ENCODE data around the gene LILRA6. TPM values are rescaled to one million over a fixed set of nuclear protein-coding genes. Genes with fewer than 3 reads are reported as not detected.
"Not testable (repeated sequence)": the region's sequence is repeated elsewhere in the genome, so short reads cannot be mapped to it uniquely, and the experiment has no call there.

LILRA6 gene
- total RNA-seq, 2 donors from 2014 or later: 0.23 TPM; not detected in 1

DNA sequence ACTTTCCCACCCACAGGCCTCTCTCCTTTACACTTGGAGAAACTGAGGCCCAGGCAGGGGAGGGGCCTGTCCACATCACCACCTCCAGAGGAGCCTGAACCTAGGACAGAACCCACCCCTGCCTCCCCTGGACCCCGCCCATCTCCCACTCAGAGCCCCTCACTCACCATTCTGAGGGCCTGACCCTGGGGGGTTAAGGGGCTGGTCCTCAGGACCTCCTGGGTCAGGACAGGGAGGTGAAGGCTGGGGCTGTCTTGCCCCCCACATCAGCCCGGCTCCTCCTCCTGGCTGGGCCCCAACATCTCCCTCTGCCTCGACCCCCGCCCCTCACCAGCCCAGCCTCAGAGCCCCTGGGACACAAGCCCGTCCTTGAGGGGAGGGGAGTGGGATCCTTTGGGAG lies 22.9 kb downstream of the LILRA6 start:
- H3K36me3 ChIP-seq; intact Hi-C loops (cut with DNase I); H3K27ac ChIP-seq; H3K4me1 ChIP-seq (replicated peaks); H3K4me3 ChIP-seq; DNase-seq (ENCODE audit: low spot score); H3K27me3 ChIP-seq (replicated peaks; ENCODE audit: insufficient read depth); H3K9me3 ChIP-seq: not testable (repeated sequence)
- 67% methylated on average over 5 of the region's 5 CpGs for WGBS

GRCh38 chr19:54218960-54219661 lies 23.5 kb downstream of the LILRA6 start:
- no peaks in the 10 kb centered on the region for H3K36me3 ChIP-seq
- H3K27me3 ChIP-seq (replicated peaks; ENCODE audit: insufficient read depth): peaks cover 2% of the 10 kb centered on the region
- intact Hi-C loops (cut with DNase I): no loop called here
- no peak for DNase-seq (ENCODE audit: low spot score)
- TF ChIP-seq POLR2A (IDR thresholded peaks at IDR 0.05) (no peak), POLR2AphosphoS5 (IDR thresholded peaks at IDR 0.05) (no peak)
- TF ChIP-seq, protein P1, sequence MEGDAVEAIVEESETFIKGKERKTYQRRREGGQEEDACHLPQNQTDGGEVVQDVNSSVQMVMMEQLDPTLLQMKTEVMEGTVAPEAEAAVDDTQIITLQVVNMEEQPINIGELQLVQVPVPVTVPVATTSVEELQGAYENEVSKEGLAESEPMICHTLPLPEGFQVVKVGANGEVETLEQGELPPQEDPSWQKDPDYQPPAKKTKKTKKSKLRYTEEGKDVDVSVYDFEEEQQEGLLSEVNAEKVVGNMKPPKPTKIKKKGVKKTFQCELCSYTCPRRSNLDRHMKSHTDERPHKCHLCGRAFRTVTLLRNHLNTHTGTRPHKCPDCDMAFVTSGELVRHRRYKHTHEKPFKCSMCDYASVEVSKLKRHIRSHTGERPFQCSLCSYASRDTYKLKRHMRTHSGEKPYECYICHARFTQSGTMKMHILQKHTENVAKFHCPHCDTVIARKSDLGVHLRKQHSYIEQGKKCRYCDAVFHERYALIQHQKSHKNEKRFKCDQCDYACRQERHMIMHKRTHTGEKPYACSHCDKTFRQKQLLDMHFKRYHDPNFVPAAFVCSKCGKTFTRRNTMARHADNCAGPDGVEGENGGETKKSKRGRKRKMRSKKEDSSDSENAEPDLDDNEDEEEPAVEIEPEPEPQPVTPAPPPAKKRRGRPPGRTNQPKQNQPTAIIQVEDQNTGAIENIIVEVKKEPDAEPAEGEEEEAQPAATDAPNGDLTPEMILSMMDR (IDR thresholded peaks at IDR 0.05): no peak
- 87% methylated on average over 27 of the region's 27 CpGs for WGBS
- H3K4me3 ChIP-seq: no peak overlapping the region
- H3K9me3 ChIP-seq: no peaks in the 10 kb centered on the region
- H3K4me1 ChIP-seq (replicated peaks): no peaks in the 10 kb centered on the region
- H3K27ac ChIP-seq: no peak overlapping the region

DNA sequence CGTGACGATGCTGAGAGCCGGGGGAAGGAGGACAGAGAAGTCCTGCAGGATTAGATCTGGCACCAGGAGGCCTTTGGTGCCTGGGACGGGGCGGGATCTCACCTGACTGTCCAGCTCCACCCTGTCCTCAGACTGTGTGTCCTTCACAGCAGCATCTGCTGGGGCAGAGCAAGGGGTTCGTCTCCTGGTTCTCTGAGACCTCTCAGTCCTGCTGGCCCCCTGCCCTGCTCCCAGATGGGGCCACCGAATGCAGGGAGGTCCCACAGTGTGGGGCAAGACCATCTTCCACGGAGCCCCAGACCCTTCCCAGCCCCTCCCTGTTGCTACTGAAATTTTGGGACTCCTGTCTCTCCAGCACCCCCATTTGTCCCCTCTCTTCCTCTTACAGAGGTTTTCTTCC lies 24.3 kb downstream of the LILRA6 start:
- intact Hi-C loops (cut with DNase I): no loop called here
- no peak for DNase-seq (ENCODE audit: low spot score)
- no peak overlapping the region for H3K27ac ChIP-seq
- no peaks in the 10 kb centered on the region for H3K4me1 ChIP-seq (replicated peaks)
- H3K36me3 ChIP-seq: no peaks in the 10 kb centered on the region
- TF ChIP-seq POLR2A (IDR thresholded peaks at IDR 0.05): no peak
- TF ChIP-seq, protein P1 (IDR thresholded peaks at IDR 0.05): no peak
- no peak for TF ChIP-seq POLR2AphosphoS5 (IDR thresholded peaks at IDR 0.05)
- H3K9me3 ChIP-seq: no peaks in the 10 kb centered on the region
- WGBS: 69% methylated on average over 8 of the region's 8 CpGs
- no peak overlapping the region for H3K4me3 ChIP-seq
- H3K27me3 ChIP-seq (replicated peaks; ENCODE audit: insufficient read depth): peaks cover 2% of the 10 kb centered on the region

GRCh38 chr19:54217517-54218247 lies 24.9 kb downstream of the LILRA6 start:
- H3K27me3 ChIP-seq (replicated peaks; ENCODE audit: insufficient read depth); DNase-seq (ENCODE audit: low spot score); H3K4me1 ChIP-seq (replicated peaks); intact Hi-C loops (cut with DNase I); H3K36me3 ChIP-seq; H3K9me3 ChIP-seq; H3K27ac ChIP-seq; H3K4me3 ChIP-seq: not testable (repeated sequence)
- 51% methylated on average over 19 of the region's 20 CpGs for WGBS

GRCh38 chr19:54216869-54217268 lies 25.7 kb downstream of the LILRA6 start:
- Histone ChIP-seq H3K27me3 (replicated peaks; ENCODE audit: insufficient read depth) (no peaks in the 10 kb centered on the region), H3K36me3 (no peaks in the 10 kb centered on the region), H3K27ac (no peak overlapping the region), H3K9me3 (no peaks in the 10 kb centered on the region), H3K4me1 (replicated peaks) (no peaks in the 10 kb centered on the region), H3K4me3 (no peak overlapping the region)
- TF ChIP-seq POLR2AphosphoS5 (IDR thresholded peaks at IDR 0.05) (no peak), POLR2A (IDR thresholded peaks at IDR 0.05) (no peak)
- TF ChIP-seq, protein P1 (IDR thresholded peaks at IDR 0.05): no peak
- intact Hi-C loops (cut with DNase I): no loop called here
- 88% methylated on average over 9 of the region's 9 CpGs for WGBS
- no peak for DNase-seq (ENCODE audit: low spot score)

GRCh38 chr19:54214734-54215133 lies 27.9 kb downstream of the LILRA6 start:
- H3K27me3 ChIP-seq (replicated peaks; ENCODE audit: insufficient read depth); H3K36me3 ChIP-seq; H3K4me3 ChIP-seq; H3K27ac ChIP-seq; DNase-seq (ENCODE audit: low spot score); H3K4me1 ChIP-seq (replicated peaks); H3K9me3 ChIP-seq; intact Hi-C loops (cut with DNase I): not testable (repeated sequence)
- WGBS: 97% methylated on average over 10 of the region's 19 CpGs

DNA sequence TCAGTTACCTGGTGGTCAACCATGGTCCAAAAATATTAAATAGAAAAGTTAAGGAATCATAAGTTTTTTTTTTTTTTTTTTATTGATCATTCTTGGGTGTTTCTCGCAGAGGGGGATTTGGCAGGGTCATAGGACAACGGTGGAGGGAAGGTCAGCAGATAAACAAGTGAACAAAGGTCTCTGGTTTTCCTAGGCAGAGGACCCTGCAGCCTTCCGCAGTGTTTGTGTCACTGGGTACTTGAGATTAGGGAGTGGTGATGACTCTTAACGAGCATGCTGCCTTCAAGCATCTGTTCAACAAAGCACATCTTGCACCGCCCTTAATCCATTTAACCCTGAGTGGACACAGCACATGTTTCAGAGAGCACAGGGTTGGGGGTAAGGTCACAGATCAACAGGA lies 28.4 kb downstream of the LILRA6 start:
- intact Hi-C loops (cut with DNase I); H3K27ac ChIP-seq; H3K27me3 ChIP-seq (replicated peaks; ENCODE audit: insufficient read depth); DNase-seq (ENCODE audit: low spot score); H3K36me3 ChIP-seq; H3K4me1 ChIP-seq (replicated peaks); H3K9me3 ChIP-seq; H3K4me3 ChIP-seq: not testable (repeated sequence)
- 72% methylated on average over 5 of the region's 5 CpGs for WGBS
